GM21576 (cell line): Measurements from ENCODE around the gene USP32.
"Not testable (repeated sequence)": the region's sequence is repeated elsewhere in the genome, so short reads cannot be mapped to it uniquely, and the experiment has no call there.

Experiments
- ATAC-seq: cut with Tn5 transposase; IDR thresholded peaks from one replicate; pipeline ENCODE4 v1.9.1; 2021; ENCODE audit warnings: mild to moderate bottlenecking, moderate library complexity; ENCODE audit not compliant: unreplicated experiment

USP32 gene

GRCh38 chr17:60412701-60413100 is 20.8 kb upstream of the USP32 start:
- ATAC-seq = no peak

- no peak for ATAC-seq
Measured at GRCh38 chr17:60410001-60410400, 18.1 kb upstream of the USP32 start.

GRCh38 chr17:60406887-60407286 is 15.0 kb upstream of the USP32 start:
- no peak for ATAC-seq

GRCh38 chr17:60403962-60404361 is 12.0 kb upstream of the USP32 start:
- no peak for ATAC-seq

DNA sequence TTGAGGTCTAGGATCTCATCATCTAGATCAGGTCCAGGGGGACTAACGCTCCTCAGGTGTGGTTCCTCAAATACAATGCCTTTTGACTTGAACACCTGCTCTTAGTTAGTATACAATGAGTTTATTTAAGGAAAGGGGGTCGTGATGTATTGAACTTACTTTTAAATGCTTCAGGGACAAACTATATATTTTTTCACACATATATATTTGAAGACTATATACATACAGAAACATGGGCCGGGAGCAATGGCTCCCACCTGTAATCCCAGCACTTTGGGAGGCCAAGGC is 11.5 kb upstream of the USP32 start:
- no peak for ATAC-seq

DNA sequence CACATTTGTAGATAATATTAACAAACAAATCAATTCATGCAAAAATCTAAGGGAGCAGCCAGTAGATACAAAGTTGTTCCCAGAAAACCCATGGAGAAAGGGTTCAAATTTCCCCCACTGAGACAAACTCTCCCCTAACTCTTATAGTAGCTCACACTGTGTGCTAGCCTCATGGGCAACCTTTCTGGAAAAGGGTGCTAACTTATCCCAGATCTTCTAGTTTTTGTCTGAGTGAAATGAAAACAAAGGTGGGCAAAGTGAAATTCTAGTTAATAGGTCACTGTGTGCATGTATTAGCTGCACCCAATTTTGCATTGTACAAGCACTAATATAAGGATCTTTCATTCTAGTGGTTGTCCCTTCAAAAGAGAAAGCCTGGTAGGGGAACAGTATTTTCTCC is 9.9 kb upstream of the USP32 start:
- ATAC-seq = no peak

- ATAC-seq = peak; percentile 53
Measured at GRCh38 chr17:60398227-60398959, 6.5 kb upstream of the USP32 start.

DNA sequence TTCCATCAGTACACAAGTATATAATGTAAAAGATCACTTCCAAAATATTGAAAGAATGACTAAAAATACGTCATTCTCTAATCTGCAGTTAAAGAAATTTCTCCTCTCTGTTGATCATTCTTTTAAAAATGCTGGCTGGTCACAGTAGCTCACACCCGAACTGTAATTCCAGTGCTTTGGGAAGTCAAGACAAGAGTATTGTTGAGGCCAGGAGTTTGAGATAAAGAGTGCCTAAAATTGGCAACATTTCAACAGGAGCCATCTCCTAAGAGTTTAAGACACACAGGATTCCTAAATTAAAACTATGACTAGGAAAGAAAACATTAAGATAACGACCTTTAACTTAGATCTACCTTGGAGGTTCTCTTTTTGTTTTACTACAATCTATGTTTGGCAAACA is 4.5 kb upstream of the USP32 start:
- no peak for ATAC-seq

GRCh38 chr17:60395508-60396065 is 3.7 kb upstream of the USP32 start:
- ATAC-seq = no peak

DNA sequence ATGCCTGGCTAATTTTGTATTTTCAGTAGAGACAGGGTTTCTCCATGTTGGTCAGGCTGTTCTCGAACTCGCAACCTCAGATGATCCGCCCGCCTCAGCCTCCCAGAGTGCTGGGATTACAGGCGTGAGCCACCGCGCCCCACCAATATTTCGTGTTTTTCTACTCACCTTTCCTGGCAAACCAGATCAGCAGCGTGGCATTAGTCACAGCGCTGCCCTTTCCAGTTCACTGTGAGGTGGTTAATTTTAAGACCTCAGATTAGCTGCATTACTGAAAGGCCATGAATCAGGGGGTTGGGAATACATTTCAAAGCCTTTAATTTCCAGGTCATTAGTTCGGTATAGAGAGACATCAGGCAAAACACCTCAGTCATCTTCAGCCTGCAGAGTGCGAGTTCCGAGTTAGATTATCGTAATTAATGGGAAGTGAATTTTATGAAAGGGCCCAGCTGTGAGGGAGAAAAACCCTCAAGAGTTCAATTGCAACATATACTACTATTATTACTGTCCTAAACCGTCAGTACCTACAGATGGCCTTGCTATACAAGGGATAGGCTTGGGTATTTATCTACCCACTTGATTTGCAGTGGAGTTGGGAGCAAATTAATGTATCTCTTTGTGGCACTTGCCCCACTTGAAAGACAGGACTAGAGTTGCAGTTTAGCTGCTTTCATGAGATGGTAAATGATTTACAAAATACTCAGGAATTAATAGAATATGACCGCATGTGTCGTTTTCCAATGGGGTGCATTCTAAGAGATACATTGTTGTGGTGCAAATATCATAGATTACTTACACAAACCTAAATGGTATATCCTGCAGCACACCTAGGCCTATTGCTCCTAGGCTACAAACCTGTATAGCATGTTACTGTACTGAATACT is 2.1 kb upstream of the USP32 start:
- no peak for ATAC-seq

DNA sequence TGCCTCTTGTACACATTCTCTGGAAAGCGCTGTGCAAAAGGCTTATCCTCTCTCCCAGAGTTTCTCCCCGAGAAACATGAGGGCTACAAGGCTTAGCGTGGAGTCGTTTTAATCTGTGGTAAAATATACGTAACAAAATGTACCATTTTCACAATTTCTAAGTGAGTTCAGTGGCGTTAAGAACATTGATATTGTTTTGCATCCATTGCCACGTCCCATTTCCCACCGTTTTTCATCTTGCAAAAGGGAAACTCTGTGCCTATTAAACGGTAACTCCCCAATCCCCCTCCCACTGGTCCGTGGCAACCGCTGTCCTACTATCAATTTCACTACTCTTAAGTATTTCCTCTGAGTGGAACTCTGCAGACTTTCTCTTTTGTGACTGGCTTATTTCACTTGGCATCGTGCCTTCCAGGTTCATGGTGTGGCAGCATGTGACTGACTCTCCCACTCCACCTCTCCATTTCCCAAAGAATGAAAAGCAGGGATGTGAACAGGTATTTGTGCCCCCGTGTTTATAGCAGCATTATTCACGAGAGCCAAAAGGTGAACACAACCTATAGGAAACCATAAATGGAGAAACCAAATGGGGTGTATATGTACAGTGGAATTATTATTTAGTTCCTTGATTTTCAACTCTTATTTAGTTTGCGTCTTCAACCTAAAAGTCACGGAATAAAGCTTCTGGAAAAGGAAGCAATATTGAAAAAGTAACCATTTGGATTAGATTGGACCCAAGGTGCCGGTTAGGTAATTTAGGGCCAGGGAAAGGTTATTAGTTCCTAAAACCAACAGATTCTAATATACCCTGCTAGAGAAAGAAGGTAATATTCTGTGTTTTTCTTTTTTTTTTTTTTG is 1.1 kb upstream of the USP32 start:
- no peak for ATAC-seq

- ATAC-seq = peak; percentile 25
Measured at GRCh38 chr17:60391471-60392041, 377 bp downstream of the USP32 start.

- no peak for ATAC-seq
Measured at GRCh38 chr17:60390925-60391470, 935 bp downstream of the USP32 start.

- ATAC-seq = no peak
Measured at GRCh38 chr17:60390186-60390585, 1.7 kb downstream of the USP32 start.

GRCh38 chr17:60388742-60389141 is 3.2 kb downstream of the USP32 start:
- ATAC-seq = no peak

- ATAC-seq = no peak
Measured at GRCh38 chr17:60387666-60388065, 4.3 kb downstream of the USP32 start.

GRCh38 chr17:60386147-60387058 is 5.5 kb downstream of the USP32 start:
- no peak for ATAC-seq

DNA sequence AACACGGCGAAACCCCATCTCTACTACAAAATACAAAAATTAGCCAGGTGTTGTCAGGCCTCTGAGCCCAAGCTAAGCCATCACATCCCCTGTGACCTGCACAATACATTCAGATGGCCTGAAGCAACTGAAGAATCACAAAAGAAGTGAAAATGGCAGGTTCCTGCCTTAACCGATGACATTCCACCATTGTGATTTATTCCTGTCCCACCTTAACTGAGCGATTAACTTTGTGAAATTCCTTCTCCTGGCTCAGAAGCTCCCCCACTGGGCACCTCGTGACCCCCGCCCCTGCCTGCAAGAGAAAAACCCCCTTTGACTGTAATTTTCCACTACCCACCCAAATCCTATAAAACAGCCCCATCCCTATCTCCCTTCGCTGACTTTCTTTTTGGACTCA is 7.0 kb downstream of the USP32 start:
- ATAC-seq = not testable (repeated sequence)

GRCh38 chr17:60383379-60383778 is 8.6 kb downstream of the USP32 start:
- no peak for ATAC-seq

GRCh38 chr17:60381958-60382357 is 10.0 kb downstream of the USP32 start:
- no peak for ATAC-seq
